ENCODE data around the gene OSER1. TPM values are rescaled to one million over a fixed set of nuclear protein-coding genes. Genes with fewer than 3 reads are reported as not detected.

OSER1 gene
- total and polyA plus RNA-seq, 9 of the 15 experiments (the other 6 are each of a cell fraction or from before 2014, with no cell fraction given): 15.5 to 57.3 (median 19.9) TPM

DNA sequence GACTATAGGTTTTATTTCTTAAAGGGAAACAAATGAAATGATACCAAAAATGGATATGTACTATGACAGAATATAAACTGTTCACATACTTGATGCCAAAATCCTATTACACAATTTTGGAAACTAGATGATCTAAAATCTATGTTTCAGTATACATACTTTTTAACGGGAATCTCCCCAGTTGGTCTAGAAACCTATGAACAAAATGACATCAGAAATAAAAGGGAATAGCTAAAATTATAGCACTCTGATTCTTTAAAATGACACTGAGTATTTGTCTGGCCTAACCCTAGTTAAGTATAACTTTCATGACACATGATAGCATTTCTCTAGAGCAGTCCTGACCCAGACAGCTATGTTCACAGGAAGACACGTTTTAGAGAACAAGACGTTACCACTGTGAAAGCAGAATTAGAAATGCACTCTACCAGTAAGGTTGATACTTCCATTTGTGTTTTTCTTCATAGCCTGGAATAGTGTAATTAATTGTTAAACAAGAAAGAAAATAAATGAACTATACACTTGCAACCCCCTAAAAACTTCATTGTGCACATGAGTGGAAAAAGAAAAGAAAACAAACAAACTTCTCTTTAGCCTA, 3.3 kb downstream of the OSER1 start:
- ChIA-PET CTCF (ENCODE audit: low intra/inter-chr PET ratio) (no interaction called here), POLR2A (no interaction called here)
- WGBS (ENCODE audit: insufficient coverage, low coverage, missing lambda C conversion rate): 31% methylated on average over 3 of the region's 3 CpGs
- DNase-seq (ENCODE audit: extremely low read depth in 1 of 4, low spot score in 3 of 4) (no peak), FAIRE-seq (peak; percentile 29), ATAC-seq (no peak)
- Histone ChIP-seq H4K20me1 (replicated peaks; ENCODE audit: control insufficient read depth, insufficient read depth, low read length) (0 out of 2 replicates have a peak, but pooled peaks cover 4% of the 10 kb centered on the region), H3K9ac (ENCODE audit: insufficient read depth in 1 of 2, low read depth in 2 of 2, low read length in 2 of 2) (peak overlapping the region in 1 of 2 experiments; percentile 37; a peak in 1 of 4 replicates), H3K4me2 (ENCODE audit: insufficient read depth, low read length) (no peak overlapping the region), H3K9me1 (ENCODE audit: control insufficient read depth, insufficient read depth, low read length) (no peaks in the 10 kb centered on the region), H3K4me1 (replicated peaks in 1 of 2; ENCODE audit: control insufficient read depth in 2 of 2, insufficient read depth in 2 of 2, low read length in 2 of 2) (peaks cover 23 to 29% of the 10 kb centered on the region in 2 experiments), H3K79me2 (ENCODE audit: control insufficient read depth, insufficient read depth, low read length) (peaks cover 50% of the 10 kb centered on the region), H3K27me3 (ENCODE audit: control insufficient read depth in 2 of 2, insufficient read depth in 2 of 2, low read length in 2 of 2) (no peaks in the 10 kb centered on the region), H2AFZ (ENCODE audit: low read depth, low read length) (no peak overlapping the region), H3K9me3 (replicated peaks; ENCODE audit: control insufficient read depth, insufficient read depth, low read depth, low read length) (no peaks in the 10 kb centered on the region), H3K4me3 (no peak overlapping the region), H3K36me3 (ENCODE audit: control insufficient read depth, insufficient read depth, low read length) (peaks cover 32% of the 10 kb centered on the region), H3K27ac (ENCODE audit: extremely low read depth, low read depth, low read length) (no peak overlapping the region)
- in situ Hi-C loops (cut with MboI): no loop called here
- no TSS peak for BruUV-seq (replicated peaks)
- intact Hi-C loops (cut with micrococcal nuclease): no loop called here
- TF ChIP-seq POLR2AphosphoS5 (IDR thresholded peaks at IDR 0.05; ENCODE audit: control insufficient read depth, insufficient read depth, low read depth, low read length) (no peak), ATF2 (CRISPR knock-in tag; IDR thresholded peaks at IDR 0.05) (no peak)

GRCh38 chr20:44206132-44206531, 4.4 kb downstream of the OSER1 start:
- ChIA-PET CTCF (ENCODE audit: low intra/inter-chr PET ratio) (no interaction called here), POLR2A (no interaction called here)
- H3K79me2 ChIP-seq (ENCODE audit: control insufficient read depth, insufficient read depth, low read length): peaks cover 50% of the 10 kb centered on the region
- H3K36me3 ChIP-seq (ENCODE audit: control insufficient read depth, insufficient read depth, low read length): peaks cover 42% of the 10 kb centered on the region
- no TSS peak for BruUV-seq (replicated peaks)
- H3K4me3 ChIP-seq: no peak overlapping the region
- no peak overlapping the region for H3K4me2 ChIP-seq (ENCODE audit: insufficient read depth, low read length)
- intact Hi-C loops (cut with micrococcal nuclease): no loop called here
- TF ChIP-seq NFE2 (IDR thresholded peaks at IDR 0.05; ENCODE audit: low read depth) (no peak), SREBF1 (IDR thresholded peaks at IDR 0.05; ENCODE audit: borderline replicate concordance, low read depth, low read length) (no peak), DPF2 (IDR thresholded peaks at IDR 0.05) (no peak), ZNF12 (CRISPR knock-in tag; IDR thresholded peaks at IDR 0.05) (no peak), ZNF551 (CRISPR knock-in tag; IDR thresholded peaks at IDR 0.05) (no peak), BRD9 (IDR thresholded peaks at IDR 0.05; ENCODE audit: low read depth, partially characterized antibody) (no peak), NFXL1 (CRISPR knock-in tag; IDR thresholded peaks at IDR 0.05) (no peak), TGIF2 (CRISPR knock-in tag; IDR thresholded peaks at IDR 0.05) (no peak), IRF1 (CRISPR knock-in tag; IDR thresholded peaks at IDR 0.05; ENCODE audit: borderline replicate concordance) (no peak), TEAD2 (tag; IDR thresholded peaks at IDR 0.05) (no peak), GTF2A2 (tag; IDR thresholded peaks at IDR 0.05) (no peak), ZNF263 (CRISPR knock-in tag; IDR thresholded peaks at IDR 0.05; ENCODE audit: borderline replicate concordance) (no peak)
- 0 out of 2 replicates have a peak, but pooled peaks cover 4% of the 10 kb centered on the region for H4K20me1 ChIP-seq (replicated peaks; ENCODE audit: control insufficient read depth, insufficient read depth, low read length)
- H3K9ac ChIP-seq (ENCODE audit: insufficient read depth in 1 of 2, low read depth in 2 of 2, low read length in 2 of 2): no peak overlapping the region
- no peaks in the 10 kb centered on the region for H3K9me3 ChIP-seq (replicated peaks; ENCODE audit: control insufficient read depth, insufficient read depth, low read depth, low read length)
- no peak overlapping the region for H3K27ac ChIP-seq (ENCODE audit: extremely low read depth, low read depth, low read length)
- no peaks in the 10 kb centered on the region for H3K9me1 ChIP-seq (ENCODE audit: control insufficient read depth, insufficient read depth, low read length)
- FAIRE-seq (no peak), DNase-seq (ENCODE audit: extremely low read depth in 1 of 4, low spot score in 3 of 4) (no peak), ATAC-seq (no peak)
- no peak overlapping the region for H2AFZ ChIP-seq (ENCODE audit: low read depth, low read length)
- no peaks in the 10 kb centered on the region for H3K27me3 ChIP-seq (ENCODE audit: control insufficient read depth in 2 of 2, insufficient read depth in 2 of 2, low read length in 2 of 2)
- in situ Hi-C loops (cut with MboI): no loop called here
- peaks cover 19 to 23% of the 10 kb centered on the region in 2 experiments for H3K4me1 ChIP-seq (replicated peaks in 1 of 2; ENCODE audit: control insufficient read depth in 2 of 2, insufficient read depth in 2 of 2, low read length in 2 of 2)
